GM18873 (cell line): ENCODE measurements around the gene KIF1A.
"Not testable (repeated sequence)": the region's sequence is repeated elsewhere in the genome, so short reads cannot be mapped to it uniquely, and the experiment has no call there.

ENCODE experiments used
- ATAC-seq: cut with Tn5 transposase; IDR thresholded peaks from one replicate; pipeline ENCODE4 v1.9.1; 2021; ENCODE audit warnings: mild to moderate bottlenecking, moderate library complexity, moderate number of reproducible peaks; ENCODE audit not compliant: unreplicated experiment, low FRiP score

KIF1A gene

DNA sequence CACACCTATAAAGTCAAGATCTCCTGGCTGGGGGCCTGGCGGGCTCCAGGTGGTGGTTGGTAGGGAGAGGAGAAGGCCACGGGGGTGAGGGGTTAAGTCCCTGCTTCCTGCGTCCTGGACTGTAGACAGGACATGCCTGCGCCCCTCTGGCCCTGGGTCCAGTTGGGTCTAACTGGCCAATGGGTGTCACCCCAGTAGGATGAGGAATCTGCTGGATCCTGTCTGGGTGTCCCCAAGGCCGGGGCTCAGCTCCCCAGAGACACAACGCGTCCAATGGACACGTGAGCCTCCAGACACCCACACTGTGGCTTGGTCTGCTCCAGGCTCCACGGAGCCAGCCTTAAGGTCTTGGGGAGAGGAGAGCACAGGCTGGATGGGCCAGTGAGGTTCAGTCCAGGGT, 108.7 kb downstream of the KIF1A start:
- ATAC-seq = no peak

DNA sequence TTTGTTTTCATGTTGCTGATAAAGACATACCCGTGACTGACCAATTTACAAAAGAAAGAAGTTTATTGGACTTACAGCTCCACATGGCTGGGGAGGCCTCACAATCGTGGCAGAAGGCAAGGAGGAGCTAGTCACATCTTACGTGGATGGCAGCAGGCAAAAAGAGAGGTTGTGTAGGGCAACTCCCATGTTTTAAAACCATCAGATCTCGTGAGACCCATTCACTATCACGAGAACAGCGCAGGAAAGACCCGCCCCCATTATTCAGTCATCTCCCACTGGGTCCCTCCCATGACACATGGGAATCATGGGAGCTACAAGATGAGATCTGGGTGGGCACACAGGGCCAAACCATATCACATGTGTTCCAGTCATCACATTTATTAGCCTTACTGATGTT, 111.6 kb downstream of the KIF1A start:
- ATAC-seq = no peak

- ATAC-seq = no peak
Measured at GRCh38 chr2:240707821-240708220, 112.2 kb downstream of the KIF1A start.

DNA sequence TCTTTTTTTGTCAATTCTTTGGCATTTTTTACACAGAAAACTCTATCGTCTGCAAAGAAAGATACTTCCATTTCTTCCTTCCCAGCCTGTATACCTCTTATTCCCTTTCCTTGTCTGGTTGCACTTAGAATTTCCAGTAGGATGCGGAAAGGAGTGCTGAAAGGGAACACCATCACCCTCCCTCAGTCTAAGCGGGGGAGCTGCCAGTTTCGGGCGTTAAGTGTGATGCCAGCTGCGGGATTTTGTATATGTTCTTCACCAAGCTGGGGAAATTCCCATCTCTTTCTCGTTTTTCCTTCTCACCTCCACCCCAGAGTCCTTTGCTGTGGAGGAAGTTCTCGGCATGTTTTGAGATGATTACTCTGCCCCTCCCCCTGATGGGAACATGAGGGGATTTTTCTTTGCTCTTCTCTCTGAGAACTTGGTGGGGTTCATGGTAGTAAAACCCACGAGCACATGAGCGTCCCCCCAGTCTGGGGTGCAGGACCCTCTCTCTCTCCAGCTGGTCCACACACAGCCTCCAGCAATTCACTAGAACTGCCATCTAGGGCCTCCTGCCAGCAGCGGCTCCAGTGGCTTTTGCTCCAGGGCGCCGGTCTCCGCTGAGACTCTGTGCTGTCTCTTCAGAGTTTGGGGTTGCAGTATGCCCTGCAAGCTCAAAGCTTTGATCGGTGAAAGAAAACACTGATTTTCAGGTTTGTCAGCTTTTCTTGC, 112.8 kb downstream of the KIF1A start:
- no peak for ATAC-seq

- no peak for ATAC-seq
Measured at GRCh38 chr2:240705204-240705791, 114.7 kb downstream of the KIF1A start.

- ATAC-seq = no peak
Measured at GRCh38 chr2:240704651-240705050, 115.4 kb downstream of the KIF1A start.

DNA sequence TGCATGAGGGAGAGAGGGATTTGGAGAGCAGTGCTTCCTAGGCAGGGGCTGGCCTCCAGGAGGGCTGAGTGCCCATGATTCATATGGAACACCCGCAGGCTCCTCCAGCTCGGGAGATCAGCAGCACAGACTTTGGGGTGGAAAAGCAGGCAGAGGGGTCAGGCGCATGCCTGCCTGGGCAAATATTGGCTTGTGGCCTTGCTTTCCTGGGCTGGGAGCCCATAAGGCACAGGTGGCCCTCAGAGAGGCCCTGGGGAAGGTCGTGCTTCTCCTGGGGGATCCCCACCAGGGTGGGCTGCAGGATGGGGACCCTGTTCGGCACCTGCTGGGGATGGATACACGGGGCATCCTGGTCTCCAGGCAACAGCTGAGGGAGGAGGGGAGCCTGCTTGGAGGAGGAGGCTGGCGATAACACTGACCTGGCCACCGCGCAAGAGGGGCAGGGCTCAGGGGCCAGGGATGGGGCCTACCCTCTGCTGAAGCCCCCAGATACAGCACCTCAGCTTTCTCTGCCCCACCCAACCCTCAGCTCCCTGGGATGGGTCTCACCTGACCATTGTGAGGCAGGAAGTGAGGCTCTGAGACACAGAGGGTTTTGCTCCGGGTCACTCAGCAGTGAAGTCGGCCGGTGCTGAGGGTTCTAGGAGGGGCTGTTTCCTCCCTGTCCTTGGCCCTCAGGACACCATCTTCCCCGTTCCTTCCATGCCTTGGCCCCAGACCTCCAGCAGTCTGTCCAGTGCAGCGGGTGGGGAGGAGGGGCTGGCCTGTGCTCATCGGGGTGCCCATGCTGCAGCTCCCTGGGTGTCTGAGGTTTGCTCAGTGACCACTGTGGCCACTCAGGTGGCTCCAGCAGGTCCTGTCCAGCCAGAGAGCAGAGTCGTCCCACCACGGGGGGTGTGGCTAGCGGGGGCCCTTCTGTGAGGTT, 116.3 kb downstream of the KIF1A start:
- no peak for ATAC-seq

DNA sequence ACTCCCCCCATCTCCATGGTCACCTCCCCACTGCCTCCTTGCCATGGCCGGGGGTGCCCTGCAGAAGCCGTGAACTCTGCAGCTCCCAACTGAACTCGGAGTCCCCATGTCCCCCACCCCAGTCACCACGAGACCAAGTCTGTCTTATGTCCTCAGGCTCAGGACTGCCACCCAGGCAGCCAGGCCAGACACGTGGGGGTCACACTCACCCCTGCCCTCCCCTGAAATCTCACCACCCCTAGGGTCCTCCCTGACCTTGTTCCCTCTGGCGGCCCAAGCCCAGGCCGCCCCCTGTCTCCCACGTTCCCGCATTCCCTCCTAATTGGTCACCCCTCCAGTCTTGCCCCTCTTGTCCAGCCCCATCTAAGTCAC, 117.4 kb downstream of the KIF1A start:
- ATAC-seq = no peak

- no peak for ATAC-seq
Measured at GRCh38 chr2:240701736-240702639, 118.0 kb downstream of the KIF1A start.

DNA sequence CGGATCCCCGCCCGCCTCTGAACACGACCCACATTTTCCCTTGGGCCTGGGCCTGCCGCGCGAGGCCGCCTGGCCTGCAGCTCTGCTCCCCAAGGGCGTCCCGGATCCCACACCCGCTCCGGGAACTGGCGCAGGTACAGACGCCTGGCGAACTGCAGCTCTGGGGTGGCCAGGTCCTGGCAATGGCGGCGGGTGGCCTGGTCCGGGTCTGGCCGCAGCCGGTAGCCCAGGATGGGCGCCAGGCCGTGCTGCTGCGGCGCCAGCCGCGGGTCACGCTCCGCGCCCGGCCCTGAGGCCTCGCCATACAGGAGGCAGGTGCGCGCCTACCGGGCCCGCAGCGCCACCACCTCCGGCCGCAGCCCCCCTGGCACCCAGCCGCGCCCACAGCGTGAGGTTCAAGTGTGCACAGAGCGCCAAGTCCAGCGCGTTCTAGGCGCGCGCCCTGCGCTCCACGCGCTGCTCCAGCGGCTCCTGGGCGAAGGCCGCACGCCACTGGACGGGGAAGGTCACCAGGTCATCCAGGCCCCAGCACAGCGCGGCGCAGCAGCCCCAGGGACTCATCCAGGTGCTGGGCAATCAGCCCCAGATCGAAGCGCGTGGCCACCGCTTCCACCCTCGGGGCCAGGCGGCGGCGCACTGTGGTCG, 118.8 kb downstream of the KIF1A start:
- no peak for ATAC-seq

- ATAC-seq = not testable (repeated sequence)
Measured at GRCh38 chr2:240700616-240701015, 119.4 kb downstream of the KIF1A start.

DNA sequence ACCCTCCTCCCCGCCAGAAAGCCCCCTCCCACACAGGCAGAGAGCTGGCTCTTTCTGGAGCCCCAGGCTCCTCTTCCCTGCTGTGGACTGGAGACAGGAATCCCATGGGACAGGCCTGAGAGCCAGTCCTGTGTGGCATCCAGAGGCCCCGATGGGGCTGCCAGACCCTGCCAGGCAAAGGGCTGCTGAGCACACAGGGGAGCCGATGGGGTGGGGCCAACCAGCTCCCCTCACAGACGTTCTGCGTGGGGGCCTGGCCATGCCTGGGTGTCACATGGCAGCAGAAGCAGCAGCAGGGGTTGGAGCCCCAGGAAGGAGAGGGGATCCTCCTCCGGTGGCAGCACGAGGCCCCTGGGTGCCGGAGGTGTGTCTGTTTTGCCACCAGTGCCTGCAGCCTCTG, 120.2 kb downstream of the KIF1A start:
- ATAC-seq = not testable (repeated sequence)

GRCh38 chr2:240698852-240699561, 121.0 kb downstream of the KIF1A start:
- not testable (repeated sequence) for ATAC-seq

GRCh38 chr2:240696469-240696868, 123.5 kb downstream of the KIF1A start:
- not testable (repeated sequence) for ATAC-seq

- ATAC-seq = not testable (repeated sequence)
Measured at GRCh38 chr2:240695593-240695992, 124.4 kb downstream of the KIF1A start.

DNA sequence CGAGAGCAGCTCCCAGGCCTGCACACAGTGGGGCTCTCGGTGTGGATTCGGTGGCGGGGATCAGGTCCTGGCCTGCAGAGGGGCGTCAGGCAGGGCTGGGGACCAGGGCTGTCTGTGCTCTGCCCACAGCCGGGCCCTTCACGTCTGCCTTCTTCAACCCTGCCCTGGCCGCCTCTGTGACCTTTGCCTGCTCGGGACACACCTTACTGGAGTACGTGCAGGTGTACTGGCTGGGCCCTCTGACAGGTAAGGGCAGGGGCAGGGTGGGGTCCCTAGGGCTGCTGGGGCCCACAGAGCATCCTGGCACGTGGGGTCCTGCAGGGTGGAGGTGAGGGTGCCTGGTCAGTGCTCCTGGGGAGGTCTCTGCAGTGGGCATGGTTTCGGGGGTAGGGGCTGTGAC, 125.7 kb downstream of the KIF1A start:
- not testable (repeated sequence) for ATAC-seq

DNA sequence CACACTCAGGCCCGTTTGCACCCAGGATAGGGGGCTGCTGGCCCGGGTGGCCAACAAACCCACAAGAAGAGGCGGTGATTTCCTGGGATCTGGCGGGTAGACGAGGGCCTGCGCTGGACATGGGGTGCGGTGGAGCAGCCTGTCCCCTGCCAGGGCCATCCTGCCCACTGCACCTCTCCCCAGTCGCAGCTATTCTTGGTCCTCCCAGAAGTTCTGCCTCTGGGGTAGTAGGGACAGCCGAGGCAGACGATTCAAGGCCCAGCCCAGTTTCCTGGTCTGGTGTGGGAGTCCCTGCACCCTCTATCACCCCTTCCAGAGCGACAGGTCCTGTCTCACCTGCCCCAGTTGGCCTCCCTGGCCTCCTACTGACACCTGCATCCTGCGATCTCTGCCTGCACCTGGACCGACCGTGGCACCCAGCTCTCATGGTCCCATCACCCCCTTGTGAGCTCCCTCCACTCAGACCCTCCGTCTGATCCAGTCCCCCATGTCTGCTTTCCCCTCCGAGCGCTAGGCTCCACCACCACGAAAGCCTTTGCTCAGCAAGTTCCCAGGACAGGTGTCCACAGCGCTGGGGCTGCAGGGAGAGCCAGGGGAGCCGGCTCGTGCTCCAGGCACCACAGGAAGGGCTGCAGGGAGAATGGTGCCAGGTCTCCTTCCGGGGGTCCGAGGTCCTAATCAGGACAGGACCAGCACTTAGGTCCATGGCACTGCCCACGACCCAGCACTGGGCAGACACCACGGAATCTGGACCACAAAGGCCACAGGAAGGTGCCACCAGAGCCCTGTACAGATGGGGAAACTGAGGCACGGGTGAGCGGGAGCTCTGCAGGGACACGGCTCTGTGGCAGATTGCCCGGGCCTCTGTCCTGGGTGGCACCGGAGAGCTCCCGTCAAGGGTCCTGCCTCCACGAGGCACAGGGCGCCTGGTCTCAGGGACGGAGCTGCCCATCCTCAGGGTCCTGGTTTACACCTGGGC, 127.1 kb downstream of the KIF1A start:
- not testable (repeated sequence) for ATAC-seq
